GM10266 (cell line): ENCODE results near the gene MUC4.
"Not testable (repeated sequence)": the region's sequence is repeated elsewhere in the genome, so short reads cannot be mapped to it uniquely, and the experiment has no call there.

Source experiments
- DNase-seq: peaks from one replicate; pipeline ENCODE4 v3.0.0; 2012; ENCODE audit errors: extremely low spot score
- CTCF ChIP-seq: IDR thresholded peaks from 2 replicates; pipeline ENCODE4 v1.5.1; 2012; ENCODE audit warnings: mild to moderate bottlenecking, low read depth; ENCODE audit not compliant: control insufficient read depth, insufficient read depth; ENCODE audit errors: missing control alignments

MUC4 gene

GRCh38 chr3:195719514-195720254 is 92.0 kb downstream of the MUC4 start:
- DNase-seq = not testable (repeated sequence)

GRCh38 chr3:195718477-195718984 is 93.2 kb downstream of the MUC4 start:
- TF ChIP-seq CTCF = no peak
- no peak for DNase-seq

- DNase-seq = no peak
Observed at GRCh38 chr3:195717852-195718476, 93.8 kb downstream of the MUC4 start.

DNA sequence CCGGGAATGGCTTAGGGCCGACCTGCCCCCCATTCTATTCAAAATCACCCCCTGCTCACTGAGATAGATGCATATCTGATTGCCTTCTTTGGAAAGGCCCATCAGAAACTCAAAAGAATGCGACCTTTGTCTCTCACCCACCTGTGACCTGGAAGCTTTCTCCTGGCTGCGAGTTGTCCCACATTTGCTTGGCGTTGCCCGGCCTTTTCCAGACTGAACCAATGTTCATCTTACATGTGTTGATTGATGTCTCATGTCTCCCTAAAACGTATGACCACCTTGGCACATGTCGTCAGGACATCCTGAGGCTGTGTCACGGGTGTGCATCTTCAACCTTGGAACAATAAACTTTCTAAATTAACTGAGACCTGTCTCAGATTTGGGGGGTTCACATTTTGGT is 94.3 kb downstream of the MUC4 start:
- no peak for DNase-seq

More at GRCh38 chr3:195717852-195718476, 93.8 kb downstream of the MUC4 start:
- no peak for TF ChIP-seq CTCF

GRCh38 chr3:195715583-195716266 is 96.0 kb downstream of the MUC4 start:
- DNase-seq = no peak
- no peak for TF ChIP-seq CTCF

More for the DNA sequence above, 94.3 kb downstream of the MUC4 start:
- no peak for TF ChIP-seq CTCF

DNA sequence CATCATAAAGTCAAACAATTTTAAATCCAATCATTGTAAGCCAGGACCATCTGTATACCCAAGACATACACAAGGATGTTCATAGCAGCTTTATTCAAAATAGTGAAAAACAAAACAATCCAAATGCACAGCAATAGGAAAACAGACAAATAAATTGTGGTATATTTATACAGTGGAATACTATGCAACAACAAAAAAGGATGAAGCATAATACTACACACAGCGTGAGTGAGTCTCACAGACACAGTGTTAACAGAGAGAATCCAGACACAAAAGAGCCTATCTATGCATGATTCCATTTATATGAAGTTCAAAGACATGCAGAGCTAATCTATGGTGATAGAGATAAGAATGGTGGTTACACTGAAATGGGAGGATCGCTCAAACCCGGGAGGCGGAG is 96.6 kb downstream of the MUC4 start:
- no peak for DNase-seq
- TF ChIP-seq CTCF = no peak

GRCh38 chr3:195714380-195715011 is 97.2 kb downstream of the MUC4 start:
- DNase-seq = no peak

GRCh38 chr3:195713150-195713549 is 98.6 kb downstream of the MUC4 start:
- not testable (repeated sequence) for DNase-seq

More at GRCh38 chr3:195714380-195715011, 97.2 kb downstream of the MUC4 start:
- TF ChIP-seq CTCF = no peak

- DNase-seq = not testable (repeated sequence)
Observed at GRCh38 chr3:195712535-195712910, 99.2 kb downstream of the MUC4 start.
